GM18511 (cell line): ENCODE data around the gene A4GALT.

Experiments
- ATAC-seq: cut with Tn5 transposase; IDR thresholded peaks from one replicate; pipeline ENCODE4 v1.9.1; 2021; ENCODE audit warnings: mild to moderate bottlenecking, moderate library complexity; ENCODE audit not compliant: unreplicated experiment

A4GALT gene

GRCh38 chr22:42707496-42707895, 13.2 kb downstream of the A4GALT start:
- ATAC-seq = no peak

GRCh38 chr22:42704896-42705295, 15.8 kb downstream of the A4GALT start:
- no peak for ATAC-seq

GRCh38 chr22:42702675-42703074, 18.0 kb downstream of the A4GALT start:
- no peak for ATAC-seq

DNA sequence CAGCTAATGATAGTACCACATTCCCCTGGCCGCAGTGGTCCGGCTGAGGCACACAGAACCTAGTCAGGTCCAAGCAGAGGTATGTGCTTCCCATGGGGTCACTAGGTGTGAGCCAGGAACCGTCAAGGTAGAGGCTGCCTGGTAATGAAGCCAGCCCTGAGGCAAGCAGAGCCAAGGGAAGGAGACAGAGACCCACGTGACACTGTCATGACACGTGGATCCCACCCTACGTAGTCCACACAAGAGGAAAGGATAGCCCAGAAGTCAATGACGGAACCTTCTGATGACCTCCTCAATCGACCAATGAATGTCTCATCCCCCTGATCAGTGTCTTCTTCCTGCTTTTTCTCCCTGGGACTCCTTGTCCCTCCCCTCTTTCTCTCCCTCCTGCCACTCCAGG, 19.0 kb downstream of the A4GALT start:
- no peak for ATAC-seq

GRCh38 chr22:42700901-42701300, 19.8 kb downstream of the A4GALT start:
- ATAC-seq = no peak

DNA sequence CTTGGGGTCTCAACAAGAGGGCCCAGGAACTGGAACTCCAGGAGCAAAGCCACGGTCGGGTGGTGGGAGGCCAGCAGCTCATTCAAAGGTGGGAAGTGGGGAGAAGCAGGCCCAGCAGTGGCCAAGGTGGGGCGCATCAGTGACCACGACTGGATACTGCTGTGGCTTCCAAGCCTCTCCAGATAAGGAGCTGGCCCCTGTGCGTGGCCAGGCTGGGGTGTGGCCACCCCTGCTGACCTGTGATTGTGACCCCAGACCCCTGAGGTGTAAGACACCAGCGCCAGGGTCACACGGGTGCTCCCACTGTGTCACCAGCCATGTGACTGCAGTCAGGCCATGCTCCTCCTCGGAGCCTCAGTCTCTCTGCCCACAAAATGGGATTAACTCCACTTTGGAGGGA, 20.3 kb downstream of the A4GALT start:
- ATAC-seq = no peak

- no peak for ATAC-seq
Observed at GRCh38 chr22:42699976-42700352, 20.7 kb downstream of the A4GALT start.

DNA sequence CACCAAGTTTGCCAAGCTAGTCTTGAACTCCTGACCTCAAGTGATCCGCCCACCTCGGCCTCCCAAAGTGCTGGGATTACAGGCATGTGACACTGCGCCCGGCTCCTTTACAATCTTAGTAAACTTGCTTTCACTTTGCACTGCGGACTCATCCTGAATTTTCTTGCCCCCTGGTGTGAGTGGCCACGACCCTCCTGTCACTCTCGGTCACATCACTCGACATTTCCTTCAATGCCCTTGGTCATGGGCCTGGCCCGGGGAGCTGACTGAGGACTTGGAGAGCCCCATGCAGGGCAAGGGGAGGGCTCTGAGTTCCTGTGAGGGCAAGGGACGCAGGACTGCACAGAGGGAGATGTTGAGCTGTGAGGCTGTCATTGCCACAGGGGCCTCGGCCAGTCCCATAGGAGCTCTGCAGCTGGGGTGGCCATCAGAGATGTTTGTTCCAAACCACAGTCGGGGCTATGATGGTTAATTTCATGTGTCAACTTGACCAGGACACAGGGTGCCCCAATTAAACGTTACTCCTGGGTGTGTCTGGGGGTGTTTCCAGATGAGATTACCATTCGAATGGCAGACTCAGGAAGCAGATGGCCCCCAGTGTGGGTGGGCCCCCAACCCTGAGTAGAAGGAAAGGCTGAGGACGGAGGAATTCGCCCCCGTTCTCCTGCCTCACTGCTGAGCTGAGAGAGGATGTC, 21.2 kb downstream of the A4GALT start:
- no peak for ATAC-seq

GRCh38 chr22:42697542-42698013, 23.1 kb downstream of the A4GALT start:
- no peak for ATAC-seq

DNA sequence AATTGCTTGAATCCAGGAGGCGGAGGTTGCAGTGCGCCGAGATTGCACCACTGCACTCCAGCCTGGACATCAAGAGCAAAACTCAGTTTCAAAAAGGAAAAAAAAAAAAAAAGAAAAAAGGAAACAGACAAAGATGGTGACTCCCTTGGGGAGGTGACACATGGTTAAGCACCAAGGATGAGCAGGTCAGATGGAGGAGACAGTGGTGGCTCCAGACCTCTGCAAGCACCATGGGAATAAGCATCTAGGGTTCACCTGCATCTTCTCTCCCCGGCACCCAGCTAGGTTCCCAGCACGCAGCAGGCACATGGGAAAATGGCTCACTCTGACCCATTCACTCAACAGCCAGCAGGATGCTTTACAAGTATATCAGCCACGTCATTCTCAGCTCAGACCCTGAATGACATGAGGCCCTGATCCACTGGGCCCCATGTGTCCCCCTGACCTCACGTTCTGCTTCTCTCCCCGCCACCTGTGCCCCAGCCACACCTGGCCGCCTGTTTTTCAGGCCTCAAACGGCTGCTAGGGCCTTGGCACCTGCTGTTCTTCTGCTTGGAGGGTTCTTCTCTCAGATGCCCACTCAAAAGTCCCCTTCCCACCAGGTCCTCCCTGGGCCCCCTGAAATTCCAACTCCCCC, 24.2 kb downstream of the A4GALT start:
- no peak for ATAC-seq

GRCh38 chr22:42695294-42695693, 25.4 kb downstream of the A4GALT start:
- ATAC-seq = no peak

- no peak for ATAC-seq
Observed at GRCh38 chr22:42693763-42694683, 26.6 kb downstream of the A4GALT start.

GRCh38 chr22:42693055-42693762, 27.5 kb downstream of the A4GALT start:
- ATAC-seq = no peak

GRCh38 chr22:42692239-42693054, 28.2 kb downstream of the A4GALT start:
- ATAC-seq = no peak

DNA sequence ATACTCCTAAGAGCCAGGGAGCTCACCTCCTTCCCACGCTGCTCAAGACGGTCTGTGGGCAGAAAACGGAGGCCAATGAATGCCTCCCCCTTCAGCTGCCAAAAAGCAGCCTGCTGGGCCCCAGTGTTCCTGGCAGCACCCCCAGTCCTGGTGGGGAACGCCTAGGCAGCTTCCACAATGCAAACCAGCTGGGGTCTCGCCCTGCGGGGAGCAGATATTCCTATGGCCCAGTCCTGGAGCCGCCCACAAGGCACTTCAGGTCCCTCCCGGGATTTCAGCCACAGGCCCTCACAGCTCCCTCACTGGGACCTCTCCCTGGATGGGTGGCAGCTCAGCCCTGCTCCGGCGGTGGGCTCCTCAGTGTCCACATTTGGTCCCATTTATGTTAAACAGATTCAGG, 29.2 kb downstream of the A4GALT start:
- ATAC-seq = no peak

GRCh38 chr22:42688241-42689211, 32.1 kb downstream of the A4GALT start:
- ATAC-seq = no peak

GRCh38 chr22:42686756-42687491, 33.7 kb downstream of the A4GALT start:
- no peak for ATAC-seq

DNA sequence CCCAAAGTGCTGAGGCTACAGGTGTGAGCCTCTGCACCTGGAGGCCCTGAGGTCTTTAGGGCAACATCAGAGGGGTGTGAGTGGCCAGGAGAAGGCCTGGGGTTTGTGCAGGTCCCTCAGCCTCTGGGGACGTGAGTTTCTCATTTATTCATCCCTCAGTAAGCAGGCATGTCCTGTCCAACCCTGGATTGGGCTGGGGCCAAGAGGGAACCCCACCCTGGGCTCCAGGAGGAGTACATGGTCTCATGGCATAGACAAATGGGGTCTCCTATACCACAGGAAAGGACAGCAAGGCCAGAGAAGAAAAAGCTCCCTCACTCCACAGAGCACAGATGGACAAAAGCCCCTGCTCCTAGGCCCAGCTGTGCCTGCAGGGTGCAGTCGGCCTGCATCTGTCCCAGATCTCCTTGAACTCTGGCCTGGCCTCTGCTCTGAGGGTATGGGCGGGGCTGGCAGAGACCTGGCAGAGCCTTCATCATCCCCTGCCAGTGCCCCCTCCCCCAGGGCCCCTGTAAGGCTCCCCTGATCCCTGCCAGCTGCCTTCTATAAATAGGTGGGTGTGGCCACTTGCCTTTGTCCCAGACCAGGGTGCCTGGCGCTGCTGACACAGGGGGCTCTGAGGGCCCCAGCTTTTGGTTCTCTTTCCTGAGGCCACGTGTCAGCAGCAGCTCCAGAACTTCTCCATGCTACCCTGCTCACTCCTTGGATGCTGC, 34.6 kb downstream of the A4GALT start:
- no peak for ATAC-seq
